Tibial nerve (tissue), 4 donors: ENCODE data around the gene DYRK1A.

Experiments used
- EP300 ChIP-seq, 2 donors: sonication (generic); formaldehyde crosslinking; IDR thresholded peaks; one replicate each; pipeline ENCODE4 v1.6.1; 2017; ENCODE audit warnings: antibody characterized with exemption in 2 of 2, mild to moderate bottlenecking in 1 of 2
- POLR2A ChIP-seq, 2 donors: fragments of 450-650 bp; IDR thresholded peaks; one replicate each; pipeline ENCODE4 v1.6.1; 2017; ENCODE audit warnings: antibody characterized with exemption in 2 of 2, mild to moderate bottlenecking in 2 of 2, moderate library complexity in 2 of 2
- TF ChIP-seq, protein P1 (sequence below), 5 experiments: fragments of 200-600 bp in 3 of 5; fragments of 450-650 bp in 2 of 5; sonication (generic) in 3 of 5; IDR thresholded peaks; one replicate each; pipeline ENCODE4 v1.5.1; 2016 to 2019; ENCODE audit warnings: antibody characterized with exemption in 5 of 5, mild to moderate bottlenecking in 3 of 5, moderate library complexity in 2 of 5

DNA sequence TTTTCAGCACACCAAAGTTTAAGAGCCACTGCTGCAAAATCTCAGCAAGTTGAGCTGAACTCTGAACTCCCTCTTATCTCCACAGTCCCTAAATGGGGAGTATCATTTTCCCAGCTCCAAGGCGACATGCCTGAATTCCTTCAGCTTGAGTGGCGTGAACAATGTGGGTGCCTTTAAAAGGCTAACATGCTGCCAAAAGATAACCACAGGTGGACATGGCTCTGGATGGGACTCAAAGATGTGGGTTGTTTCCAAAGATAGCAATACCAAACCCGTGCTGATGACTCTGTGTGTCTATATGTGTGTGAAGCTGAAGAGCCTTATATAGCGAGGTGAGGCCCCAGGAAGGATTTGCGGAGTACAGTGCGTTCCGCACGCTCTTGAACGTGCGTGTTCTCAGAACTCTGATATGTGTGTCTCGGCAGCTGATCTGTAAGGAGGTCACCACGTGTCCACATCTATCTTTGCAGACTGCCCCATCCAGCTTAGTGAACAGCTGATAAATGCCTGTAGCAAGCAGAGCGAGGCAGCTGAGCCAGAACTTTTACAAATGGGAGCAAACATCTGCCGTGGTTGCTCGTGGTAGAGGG lies 189.2 kb downstream of the DYRK1A start:
- TF ChIP-seq, protein P1, sequence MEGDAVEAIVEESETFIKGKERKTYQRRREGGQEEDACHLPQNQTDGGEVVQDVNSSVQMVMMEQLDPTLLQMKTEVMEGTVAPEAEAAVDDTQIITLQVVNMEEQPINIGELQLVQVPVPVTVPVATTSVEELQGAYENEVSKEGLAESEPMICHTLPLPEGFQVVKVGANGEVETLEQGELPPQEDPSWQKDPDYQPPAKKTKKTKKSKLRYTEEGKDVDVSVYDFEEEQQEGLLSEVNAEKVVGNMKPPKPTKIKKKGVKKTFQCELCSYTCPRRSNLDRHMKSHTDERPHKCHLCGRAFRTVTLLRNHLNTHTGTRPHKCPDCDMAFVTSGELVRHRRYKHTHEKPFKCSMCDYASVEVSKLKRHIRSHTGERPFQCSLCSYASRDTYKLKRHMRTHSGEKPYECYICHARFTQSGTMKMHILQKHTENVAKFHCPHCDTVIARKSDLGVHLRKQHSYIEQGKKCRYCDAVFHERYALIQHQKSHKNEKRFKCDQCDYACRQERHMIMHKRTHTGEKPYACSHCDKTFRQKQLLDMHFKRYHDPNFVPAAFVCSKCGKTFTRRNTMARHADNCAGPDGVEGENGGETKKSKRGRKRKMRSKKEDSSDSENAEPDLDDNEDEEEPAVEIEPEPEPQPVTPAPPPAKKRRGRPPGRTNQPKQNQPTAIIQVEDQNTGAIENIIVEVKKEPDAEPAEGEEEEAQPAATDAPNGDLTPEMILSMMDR (IDR thresholded peaks at IDR 0.05), result no peak
- TF ChIP-seq POLR2A (IDR thresholded peaks at IDR 0.05), result no peak
- TF ChIP-seq EP300 (IDR thresholded peaks at IDR 0.05), result no peak
